Measurements from ENCODE around the gene COL16A1. TPM values are rescaled to one million over a fixed set of nuclear protein-coding genes. Genes with fewer than 3 reads are reported as not detected.
A peak's percentile ranks its signal among the peaks of the same experiment; 100 is the strongest.

Gene COL16A1
- total RNA-seq, 1 experiment from 2014 or later, result 6.2 TPM

- Histone ChIP-seq H3K18ac (ENCODE audit: insufficient read length, low read depth, low read length) (no peak overlapping the region), H3K4ac (ENCODE audit: low read depth, low read length) (no peak overlapping the region), H3K9ac (ENCODE audit: extremely low read depth, insufficient read length, low read length) (no peak overlapping the region), H3K14ac (ENCODE audit: insufficient read depth, low read length) (no peak overlapping the region; the same call in 1 of the 2 replicates), H4K20me1 (ENCODE audit: control insufficient read depth, insufficient read depth, insufficient read length) (no peaks in the 10 kb centered on the region), H3K27me3 (ENCODE audit: insufficient read depth, low read length) (no peaks in the 10 kb centered on the region), H4K91ac (ENCODE audit: insufficient read length, low read depth, low read length) (no peak overlapping the region), H3K56ac (ENCODE audit: insufficient read length, low read depth, low read length) (no peak overlapping the region), H3K27ac (ENCODE audit: insufficient read length, low read depth, low read length) (no peak overlapping the region), H2AK5ac (ENCODE audit: insufficient read length, low read length) (no peak overlapping the region), H4K5ac (ENCODE audit: insufficient read length, low read depth, low read length) (no peak overlapping the region), H2AFZ (ENCODE audit: low read length) (no peak overlapping the region), H3K9me3 (ENCODE audit: control insufficient read depth, low read depth, low read length) (no peaks in the 10 kb centered on the region), H3K23me2 (ENCODE audit: insufficient read length, low read depth, low read length, poor library complexity, severe bottlenecking) (no peaks in the 10 kb centered on the region), H2BK5ac (ENCODE audit: insufficient read length, low read length) (no peak overlapping the region), H3K79me2 (ENCODE audit: insufficient read depth, low read length) (no peaks in the 10 kb centered on the region), H2BK120ac (ENCODE audit: low read depth, low read length, poor library complexity, severe bottlenecking) (no peak overlapping the region), H2BK15ac (ENCODE audit: low read depth, low read length) (no peak overlapping the region), H3K4me2 (ENCODE audit: insufficient read depth, insufficient read length, low read length) (no peak overlapping the region), H4K8ac (replicated peaks; ENCODE audit: insufficient read length, low read depth, low read length) (no peak overlapping the region), H2BK20ac (ENCODE audit: low read depth, low read length, poor library complexity, severe bottlenecking) (no peak overlapping the region), H3K23ac (ENCODE audit: insufficient read length, low read depth, low read length) (no peak overlapping the region), H3K79me1 (ENCODE audit: insufficient read depth, low read depth, low read length, poor library complexity, severe bottlenecking) (no peaks in the 10 kb centered on the region), H3K4me1 (ENCODE audit: insufficient read depth, low read length) (peaks cover 7% of the 10 kb centered on the region; the same call in 1 of the 2 replicates), H2BK12ac (ENCODE audit: insufficient read length, low read depth, low read length) (no peak overlapping the region), H3T11ph (ENCODE audit: low read length) (no peak overlapping the region)
- WGBS (ENCODE audit: extremely low coverage, insufficient read length, low lambda C conversion rate), result no CpG with 5 or more reads among the region's 7 CpGs
- Mint-ChIP-seq H3K27ac (peak overlapping the region in 2 of 3 experiments; percentile 41 to 70; a peak in 4 of 7 replicates), H3K27me3 (ENCODE audit: low read depth) (0 out of 2 replicates have a peak, but pooled peaks cover 2% of the 10 kb centered on the region), H3K4me1 (peaks cover 32 to 36% of the 10 kb centered on the region in 2 experiments), H3K4me3 (peak overlapping the region in 1 of 2 experiments; percentile 18; a peak in 1 of 5 replicates), H3K9me3 (no peaks in the 10 kb centered on the region; a peak in 1 of 5 replicates), H3K36me3 (ENCODE audit: insufficient read depth in 1 of 3, low read depth in 3 of 3) (no peaks in the 10 kb centered on the region)
- DNase-seq, result no peak
- no peak for TF ChIP-seq CTCF (conservative IDR thresholded peaks at IDR 0.05)
Measured at GRCh38 chr1:31752258-31752657, 48.4 kb upstream of the COL16A1 start.

All from H9 (cell line).